Adipose tissue (tissue), 3 donors: ENCODE measurements around the gene LZTR1. TPM values are rescaled to one million over a fixed set of nuclear protein-coding genes. Genes with fewer than 3 reads are reported as not detected.

Experiments
- H3K27ac ChIP-seq: one replicate; pipeline ENCODE4 v1.5.1; 2013; ENCODE audit warnings: low read depth, low read length
- WGBS, 3 donors: extraction: QIAGEN DNeasy Blood & Tissue Kit; methylation state at CpG; one replicate each; pipeline ENCODE4 v1.1.7; 2013; 5-methylcytosine and 5-hydroxymethylcytosine counted together
- polyA plus RNA-seq, 3 donors: library from polyadenylated mRNA; stranded (reverse); fragments of 200-250 nt; gene quantifications; one replicate each; pipeline ENCODE4 v1.2.3, GENCODE V29; 2013
- donor health status: healthy with polysubstance abuse.
- donor health status: Bipolar disorder and iron deficiency.
- donor health status: healthy.

Gene LZTR1
- polyA plus RNA-seq, 3 donors = 19.9 to 38.3 (median 37.0) TPM

DNA sequence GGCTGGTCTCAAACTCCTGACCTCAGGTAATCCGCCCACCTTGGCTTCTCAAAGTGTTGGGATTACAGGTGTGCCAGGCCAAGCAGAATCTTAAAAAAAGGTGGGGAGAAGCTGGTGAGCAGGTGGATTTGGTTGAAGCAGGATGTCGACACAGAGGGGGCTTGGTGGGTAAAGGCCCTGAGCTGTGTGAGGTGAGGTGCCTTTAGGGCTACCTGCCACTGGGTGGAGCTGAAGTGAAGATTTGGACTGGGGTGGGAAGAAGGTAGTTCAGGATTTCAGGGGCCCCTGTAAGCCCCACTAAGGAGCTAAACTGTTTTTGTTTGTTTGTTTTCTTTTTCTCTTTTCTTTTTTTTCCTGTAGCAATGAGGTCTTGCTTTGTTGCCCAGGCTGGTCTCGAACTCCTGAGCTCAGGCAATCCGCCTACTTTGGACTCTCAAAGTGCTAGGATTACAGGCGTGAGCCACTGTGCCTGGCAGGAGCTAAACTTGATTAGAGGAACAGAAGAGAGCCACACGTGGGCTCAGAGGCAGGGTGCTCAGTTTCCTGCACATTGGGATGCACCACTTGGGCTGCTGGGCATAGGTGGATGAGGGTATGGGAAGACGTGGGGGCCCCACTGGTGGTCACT is 38.8 kb downstream of the LZTR1 start:
- WGBS, 3 donors = 55 to 64% (median 63%) methylated on average over 7 of the region's 7 CpGs
- H3K27ac ChIP-seq = no peak overlapping the region

DNA sequence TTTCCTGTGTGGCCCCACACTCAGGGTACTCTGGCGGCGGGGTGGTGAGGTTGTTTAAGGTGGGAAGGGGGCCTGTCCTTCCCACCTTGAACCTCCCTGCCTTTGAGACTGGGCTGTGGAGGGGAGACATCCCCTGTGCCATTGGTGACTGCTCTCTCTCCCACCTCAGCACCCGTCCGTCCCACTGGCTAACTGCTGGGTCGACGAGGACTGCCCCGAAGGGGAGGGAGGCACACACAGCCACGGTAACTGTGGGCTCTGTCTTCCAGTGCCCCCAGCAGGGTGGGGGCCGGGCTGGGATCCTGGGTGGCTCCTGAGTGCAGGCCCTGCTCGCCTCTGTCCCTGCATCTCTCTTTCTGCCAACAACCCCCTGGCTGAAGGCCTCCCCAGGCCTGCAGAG is 40.4 kb downstream of the LZTR1 start:
- 65 to 78% (median 76%) methylated on average over 10 of the region's 10 CpGs for WGBS, 3 donors
- no peak overlapping the region for H3K27ac ChIP-seq

DNA sequence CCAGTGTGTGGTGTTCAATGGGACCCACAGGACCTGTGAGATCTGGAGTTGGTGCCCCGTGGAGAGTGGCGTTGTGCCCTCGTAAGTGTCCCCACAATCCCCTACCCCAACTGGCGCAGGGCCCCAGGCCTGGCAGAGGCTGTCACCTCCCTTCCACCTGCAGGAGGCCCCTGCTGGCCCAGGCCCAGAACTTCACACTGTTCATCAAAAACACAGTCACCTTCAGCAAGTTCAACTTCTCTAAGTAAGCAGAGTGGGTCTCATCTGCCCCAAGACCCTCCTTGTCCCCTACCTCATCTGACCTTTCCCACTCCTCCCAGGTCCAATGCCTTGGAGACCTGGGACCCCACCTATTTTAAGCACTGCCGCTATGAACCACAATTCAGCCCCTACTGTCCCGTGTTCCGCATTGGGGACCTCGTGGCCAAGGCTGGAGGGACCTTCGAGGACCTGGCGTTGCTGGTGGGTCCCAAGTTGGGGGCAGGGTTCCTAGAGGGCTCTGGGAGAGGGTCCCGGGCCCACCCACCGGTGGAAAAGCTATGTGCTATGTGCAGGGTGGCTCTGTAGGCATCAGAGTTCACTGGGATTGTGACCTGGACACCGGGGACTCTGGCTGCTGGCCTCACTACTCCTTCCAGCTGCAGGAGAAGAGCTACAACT is 41.0 kb downstream of the LZTR1 start:
- 71 to 89% (median 86%) methylated on average over 11 to 13 of the region's 13 CpGs for WGBS, 3 donors

DNA sequence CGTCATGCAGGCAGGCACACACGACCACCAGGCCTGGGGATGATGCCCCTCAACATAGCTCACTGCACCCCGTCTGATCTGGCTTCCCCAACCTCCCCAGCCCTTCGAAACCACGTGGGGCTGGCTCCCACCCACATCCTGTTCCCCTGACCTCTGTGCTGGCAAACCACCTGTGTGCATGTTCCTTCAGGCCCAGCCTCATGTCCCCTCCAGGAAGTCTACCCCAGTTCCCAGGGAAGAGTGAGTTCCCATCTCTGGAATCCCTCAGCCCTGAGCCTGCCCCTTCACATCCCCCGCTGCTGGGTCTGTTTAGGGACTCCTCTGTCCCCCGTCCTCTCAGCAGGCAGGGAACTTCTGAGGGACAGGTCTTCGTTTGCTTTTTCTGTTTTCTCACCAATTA is 43.2 kb downstream of the LZTR1 start:
- no peak overlapping the region for H3K27ac ChIP-seq
- 54 to 67% (median 56%) methylated on average over 8 of the region's 8 CpGs for WGBS, 3 donors

More for the DNA sequence above, 41.0 kb downstream of the LZTR1 start:
- no peak overlapping the region for H3K27ac ChIP-seq

DNA sequence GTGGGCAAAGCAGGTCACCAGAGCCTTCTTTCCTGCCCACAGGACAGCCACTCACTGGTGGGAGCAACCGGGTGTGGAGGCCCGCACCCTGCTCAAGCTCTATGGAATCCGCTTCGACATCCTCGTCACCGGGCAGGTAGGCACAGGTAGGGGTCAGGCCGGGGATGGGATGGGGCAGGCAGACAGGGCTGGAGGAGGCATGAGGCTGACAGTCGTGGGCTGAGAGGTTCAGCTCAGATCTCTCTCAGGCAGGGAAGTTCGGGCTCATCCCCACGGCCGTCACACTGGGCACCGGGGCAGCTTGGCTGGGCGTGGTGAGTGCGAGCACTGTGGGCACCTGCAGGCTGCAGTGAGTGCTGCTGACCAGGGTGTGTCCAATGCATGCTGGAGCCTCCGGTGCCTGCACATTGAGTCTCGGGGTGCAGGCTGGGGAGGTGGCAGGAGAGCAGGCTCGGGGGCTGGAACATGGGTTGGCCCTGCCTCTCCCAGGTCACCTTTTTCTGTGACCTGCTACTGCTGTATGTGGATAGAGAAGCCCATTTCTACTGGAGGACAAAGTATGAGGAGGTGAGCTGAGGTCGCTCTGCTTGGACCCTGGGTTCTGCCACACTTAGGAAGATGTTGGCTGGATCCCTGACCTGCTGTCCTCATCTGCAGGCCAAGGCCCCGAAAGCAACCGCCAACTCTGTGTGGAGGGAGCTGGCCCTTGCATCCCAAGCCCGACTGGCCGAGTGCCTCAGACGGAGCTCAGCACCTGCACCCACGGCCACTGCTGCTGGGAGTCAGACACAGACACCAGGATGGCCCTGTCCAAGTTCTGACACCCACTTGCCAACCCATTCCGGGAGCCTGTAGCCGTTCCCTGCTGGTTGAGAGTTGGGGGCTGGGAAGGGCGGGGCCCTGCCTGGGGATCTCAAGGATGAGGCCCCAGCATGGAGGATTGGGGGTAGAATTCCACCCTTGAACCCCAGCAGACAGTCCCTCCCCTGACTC is 44.0 kb downstream of the LZTR1 start:
- 85 to 92% (median 89%) methylated on average over 27 of the region's 27 CpGs for WGBS, 3 donors

DNA sequence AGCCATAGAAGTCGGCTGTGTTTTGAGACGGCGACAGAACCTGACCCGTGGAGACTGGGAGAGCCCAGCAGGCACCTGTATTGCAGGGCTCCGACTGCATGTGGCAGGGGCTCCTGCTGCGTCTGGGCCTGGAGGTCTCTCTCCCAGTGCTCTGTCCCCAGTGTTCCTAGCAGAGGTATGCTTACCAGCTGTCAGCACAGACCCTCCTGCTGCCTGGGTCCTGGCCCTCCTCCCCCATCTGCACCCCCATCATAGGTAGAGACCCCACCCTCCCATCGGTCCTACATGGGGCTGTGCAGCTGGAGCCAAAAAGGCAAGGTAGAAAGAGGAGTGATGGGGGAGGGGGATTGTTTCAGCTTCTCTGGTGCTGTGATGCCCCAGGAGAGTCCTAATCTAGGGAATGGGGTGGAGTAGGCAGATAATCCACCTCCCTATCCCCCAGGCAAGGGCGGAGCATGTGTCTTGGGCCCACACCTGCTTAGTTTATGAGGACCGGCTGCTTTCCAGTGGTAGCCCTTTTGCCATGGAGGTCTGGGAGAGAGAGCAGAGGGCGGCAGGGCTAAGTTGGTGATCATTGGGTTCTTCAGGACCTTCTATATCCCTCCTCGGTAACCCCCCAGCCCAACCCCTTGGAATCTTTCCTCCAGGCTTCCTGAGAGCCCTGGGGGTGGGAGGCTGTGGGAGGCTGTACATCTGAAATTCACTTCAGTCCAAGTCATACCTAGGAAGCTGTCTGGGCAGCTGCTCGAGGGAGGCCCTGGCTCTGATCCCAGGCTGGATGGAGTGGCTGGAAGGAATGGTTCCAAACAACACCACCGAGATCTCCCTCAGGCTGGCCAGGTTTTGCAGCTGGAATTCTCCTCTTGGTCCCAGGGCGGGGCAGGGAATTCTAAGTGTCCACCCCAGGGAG is 44.9 kb downstream of the LZTR1 start:
- no peak overlapping the region for H3K27ac ChIP-seq
- 70 to 75% (median 72%) methylated on average over 14 of the region's 14 CpGs for WGBS, 3 donors

More for the DNA sequence above, 44.0 kb downstream of the LZTR1 start:
- H3K27ac ChIP-seq = no peak overlapping the region

DNA sequence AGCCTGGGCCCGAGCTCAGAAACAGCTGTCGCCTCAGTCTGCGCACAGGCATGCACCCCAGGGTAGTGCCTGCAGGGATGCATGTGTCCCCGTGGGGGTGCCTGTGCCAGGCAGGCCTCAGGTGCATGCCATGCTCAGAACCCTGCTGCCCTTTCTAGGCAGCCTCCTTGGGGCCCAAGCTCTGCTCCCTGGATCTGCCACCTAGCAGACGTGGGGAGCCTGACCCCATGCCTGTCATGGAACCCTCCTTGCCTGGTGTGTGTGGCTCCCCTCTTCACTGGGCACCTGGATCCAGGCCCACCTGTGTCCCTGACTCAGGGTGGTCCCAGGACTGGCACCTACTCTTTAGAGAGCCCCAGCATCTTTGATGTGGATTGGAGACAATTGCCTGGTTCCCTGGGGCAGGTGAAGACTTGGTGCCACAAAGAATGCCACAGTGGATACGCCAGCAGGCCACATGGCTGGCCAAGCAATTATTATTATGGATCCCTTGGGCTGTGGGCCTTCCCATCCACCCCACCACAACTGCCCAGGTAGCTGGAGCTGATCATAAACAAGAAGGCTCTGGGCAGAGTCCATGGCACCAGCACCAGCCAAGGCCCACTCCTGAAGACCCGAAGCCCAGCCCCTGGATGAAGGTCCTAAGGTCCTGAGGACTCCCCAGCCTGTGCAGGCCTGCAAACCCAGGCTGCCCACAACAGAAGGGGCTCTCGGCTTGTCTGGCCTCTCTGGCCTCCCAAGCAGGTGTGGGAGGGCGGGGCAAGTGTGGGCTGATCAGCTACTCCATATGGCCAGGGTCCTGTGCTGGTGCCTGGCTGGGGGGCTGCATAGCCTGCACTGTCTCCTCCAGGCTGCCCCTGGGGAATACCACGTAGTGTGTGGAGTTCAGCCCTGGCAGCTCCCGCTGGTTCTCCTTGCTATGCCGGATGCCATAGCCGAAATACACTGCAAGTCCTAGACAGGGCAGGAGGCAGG is 46.5 kb downstream of the LZTR1 start:
- WGBS, 3 donors = 88 to 92% (median 89%) methylated on average over 13 of the region's 13 CpGs
- no peak overlapping the region for H3K27ac ChIP-seq

DNA sequence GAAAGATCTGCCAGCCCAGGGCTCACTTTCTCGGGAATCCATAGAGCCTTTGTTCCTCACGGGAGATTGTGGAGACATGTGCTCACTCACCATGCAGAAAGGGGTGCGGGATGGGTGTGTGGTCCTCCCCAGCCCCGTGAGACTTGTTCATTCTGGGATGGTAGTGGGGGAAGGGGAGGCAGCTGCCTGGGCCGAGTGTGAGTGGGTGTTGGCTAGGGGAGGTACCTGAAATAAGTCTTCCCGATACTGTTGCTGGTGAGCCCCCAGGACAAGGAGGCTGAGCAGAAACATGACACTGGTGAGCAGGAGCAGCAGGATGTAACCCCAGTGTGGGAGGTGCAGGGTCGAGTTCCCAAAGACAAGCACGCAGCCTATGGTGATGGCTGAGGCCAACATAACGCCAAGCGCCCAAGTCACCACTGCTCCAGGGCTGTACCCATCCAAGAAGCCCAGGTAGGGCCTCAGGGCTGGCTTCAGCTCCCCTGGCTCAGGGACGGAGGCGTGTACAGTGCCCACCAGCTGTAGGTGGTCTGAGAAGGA is 47.5 kb downstream of the LZTR1 start:
- H3K27ac ChIP-seq = no peak overlapping the region
- 68 to 75% (median 70%) methylated on average over 12 of the region's 12 CpGs for WGBS, 3 donors

DNA sequence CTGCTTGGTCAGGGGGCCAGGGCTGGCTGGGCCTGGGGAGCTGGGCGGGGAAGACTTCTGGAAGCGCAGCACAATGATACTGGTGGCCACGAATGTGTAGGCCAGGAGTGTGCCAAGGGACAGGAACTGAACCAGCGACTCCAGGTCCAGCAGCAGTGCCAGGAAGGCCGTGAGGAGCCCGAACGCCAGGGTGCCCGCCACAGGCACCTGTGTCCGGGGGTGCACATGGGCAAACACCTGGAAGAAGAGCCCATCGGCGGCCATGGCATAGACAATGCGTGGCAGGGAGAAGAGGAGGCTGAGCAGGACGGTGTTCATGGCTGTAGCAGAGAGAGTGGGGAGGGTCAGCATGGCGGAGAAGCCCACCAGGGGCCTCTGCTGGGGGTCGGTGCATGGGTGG is 47.9 kb downstream of the LZTR1 start:
- H3K27ac ChIP-seq = no peak overlapping the region
- 85 to 91% (median 88%) methylated on average over 15 of the region's 15 CpGs for WGBS, 3 donors

DNA sequence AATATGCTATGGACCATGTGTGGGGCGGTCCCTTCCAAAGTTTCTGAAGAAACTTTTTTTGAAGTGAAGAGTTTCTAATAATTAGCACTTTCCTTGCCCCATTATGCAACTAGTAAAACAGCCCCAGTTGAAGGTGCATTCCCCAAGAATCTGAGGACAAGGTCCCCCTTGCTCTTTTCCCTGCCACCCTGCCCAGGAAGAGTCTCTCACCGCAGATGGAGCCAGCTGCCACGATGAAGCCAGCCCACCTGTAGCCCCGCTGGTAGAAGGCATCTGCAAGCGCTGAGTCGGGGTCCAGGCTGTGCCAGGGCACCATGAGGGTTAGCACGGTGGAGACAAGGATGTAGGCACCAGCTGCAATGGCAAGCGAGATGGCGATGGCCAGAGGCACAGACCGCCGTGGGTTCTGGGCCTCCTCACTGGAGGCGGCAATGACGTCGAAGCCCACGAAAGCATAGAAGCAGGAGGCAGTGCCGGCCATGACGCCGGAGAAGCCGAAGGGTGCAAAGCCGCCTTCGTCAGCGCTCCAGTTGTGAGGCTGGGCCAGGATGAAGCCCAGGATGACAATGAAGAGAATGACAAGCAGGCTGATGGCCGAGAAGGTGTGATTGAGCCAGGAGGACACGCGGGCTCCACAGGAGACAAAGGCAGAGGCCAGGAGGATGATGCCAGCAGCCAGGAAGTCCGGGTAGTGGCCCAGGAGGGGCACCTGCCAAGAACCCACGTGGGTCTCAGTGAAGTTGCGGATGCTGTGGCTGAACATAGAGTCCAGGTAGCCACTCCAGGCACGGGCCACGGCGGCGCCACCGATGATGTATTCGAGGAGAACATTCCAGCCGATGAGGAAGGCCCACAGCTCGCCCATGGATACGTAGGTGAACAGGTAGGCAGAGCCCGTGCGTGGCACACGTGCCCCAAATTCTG is 48.8 kb downstream of the LZTR1 start:
- WGBS, 3 donors = 90 to 95% (median 94%) methylated on average over 40 of the region's 40 CpGs
- H3K27ac ChIP-seq = no peak overlapping the region

DNA sequence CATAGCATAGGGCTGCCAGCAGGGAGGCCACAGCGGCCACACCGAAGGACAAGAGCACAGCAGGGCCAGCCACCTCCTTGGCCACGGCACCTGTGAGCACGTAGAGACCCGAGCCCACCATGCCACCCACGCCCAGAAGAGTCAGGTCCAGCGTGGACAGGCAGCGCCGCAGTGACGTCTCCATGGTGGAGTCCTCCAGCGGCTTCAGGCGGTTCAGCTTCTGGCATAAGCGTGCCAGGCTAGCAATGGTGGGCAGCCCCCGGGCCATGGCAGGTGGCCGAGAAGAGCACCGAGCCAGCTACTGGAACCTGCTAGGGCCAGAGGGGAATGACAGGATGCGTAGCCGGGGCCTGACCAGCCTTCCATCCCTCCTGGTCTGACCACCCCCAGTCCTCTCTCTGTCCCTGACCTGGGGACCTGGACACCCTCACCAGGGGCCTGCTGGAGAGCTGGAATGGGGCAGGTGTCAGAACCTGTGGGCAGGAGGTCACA is 49.5 kb downstream of the LZTR1 start:
- 89 to 90% (median 89%) methylated on average over 18 of the region's 18 CpGs for WGBS, 3 donors
- no peak overlapping the region for H3K27ac ChIP-seq

DNA sequence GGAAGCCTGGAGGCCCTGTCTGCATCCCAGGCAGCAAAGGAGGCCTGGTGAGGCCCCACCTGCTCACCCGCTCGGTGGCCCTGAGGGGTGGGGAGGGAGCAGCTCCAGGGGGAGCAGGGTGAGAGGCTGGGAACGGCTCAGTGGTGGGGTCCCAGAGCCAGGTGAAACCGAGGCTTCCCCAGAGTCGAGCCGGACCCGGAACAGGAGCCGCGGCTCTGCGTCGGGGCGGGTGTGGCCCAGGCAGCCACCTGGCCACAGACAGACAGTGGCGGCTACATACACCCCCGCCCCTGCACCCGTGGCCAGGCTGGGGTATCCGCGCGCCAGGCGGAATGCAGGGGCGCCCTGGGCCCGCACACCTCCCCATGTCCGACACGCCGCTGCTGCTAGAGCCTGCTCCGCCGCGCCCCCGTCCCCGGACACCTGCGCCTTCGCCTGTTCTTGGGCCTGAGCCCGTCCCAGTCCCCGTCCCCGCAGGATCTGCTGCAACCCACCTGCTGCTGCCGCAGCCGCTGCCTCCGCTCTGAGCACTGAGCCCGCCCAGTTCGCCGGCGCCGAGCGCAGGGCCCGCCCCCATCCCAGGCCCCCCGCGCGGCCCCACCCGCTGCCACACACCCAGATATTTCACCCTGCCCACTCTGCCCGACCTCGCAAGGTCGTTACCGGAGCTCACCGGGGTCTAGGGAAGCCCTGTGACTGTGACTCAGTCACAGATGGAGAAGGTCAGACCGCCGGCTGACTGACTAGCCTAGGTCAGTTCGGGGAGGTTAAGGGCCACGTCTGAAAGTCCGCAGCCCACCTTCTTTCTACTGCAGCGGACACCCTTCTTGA is 50.2 kb downstream of the LZTR1 start, which contains the start of gene SLC7A4:
SLC7A4 (minus strand) TSS at position 525 of the 831 bp plus-strand sequence. CDS start 749 bp downstream, outside the sequence.
- WGBS, 3 donors = 7 to 8% (median 7%) methylated on average over 52 to 59 of the region's 59 CpGs
- no peak within 1 kb of the TSS for H3K27ac ChIP-seq

DNA sequence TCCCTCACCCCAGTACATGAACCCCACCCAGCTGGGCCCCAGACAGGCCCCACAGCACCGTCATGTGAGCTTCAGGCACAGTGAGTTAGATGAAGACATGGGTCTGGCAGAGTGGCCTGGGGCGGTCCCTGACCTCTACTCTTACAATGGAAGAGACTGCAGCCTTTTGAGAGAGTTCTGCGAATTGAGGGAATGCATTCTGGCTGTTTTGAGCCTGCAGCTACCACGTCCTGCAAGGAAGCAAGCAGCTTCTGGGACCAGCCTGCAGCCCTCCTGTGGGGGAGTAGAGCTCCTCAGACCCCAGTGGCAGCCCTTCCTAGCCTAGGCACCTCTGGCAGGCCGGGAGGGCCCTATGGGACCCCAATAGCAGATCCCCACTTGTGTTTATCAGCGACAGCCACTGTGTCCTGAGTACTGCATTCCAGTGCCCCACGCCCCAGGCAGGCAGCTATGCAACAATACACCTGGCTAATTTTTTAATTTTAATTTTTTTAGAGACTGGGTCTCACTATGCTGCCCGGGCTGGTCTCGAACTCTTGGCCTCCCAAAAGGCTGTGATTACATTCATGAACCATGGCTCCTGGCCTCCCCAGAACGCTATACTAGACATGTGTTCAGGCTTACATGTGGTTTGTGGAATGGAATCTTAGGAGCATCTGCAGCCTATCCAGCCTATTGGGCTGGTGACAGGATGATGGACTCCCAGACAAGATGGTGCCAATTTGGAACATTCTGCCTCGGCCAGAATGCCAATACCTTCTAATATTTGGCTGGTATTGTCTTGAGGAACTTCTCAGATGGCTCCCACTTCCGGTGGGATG is 51.0 kb downstream of the LZTR1 start:
- 74 to 83% (median 82%) methylated on average over 12 of the region's 12 CpGs for WGBS, 3 donors

DNA sequence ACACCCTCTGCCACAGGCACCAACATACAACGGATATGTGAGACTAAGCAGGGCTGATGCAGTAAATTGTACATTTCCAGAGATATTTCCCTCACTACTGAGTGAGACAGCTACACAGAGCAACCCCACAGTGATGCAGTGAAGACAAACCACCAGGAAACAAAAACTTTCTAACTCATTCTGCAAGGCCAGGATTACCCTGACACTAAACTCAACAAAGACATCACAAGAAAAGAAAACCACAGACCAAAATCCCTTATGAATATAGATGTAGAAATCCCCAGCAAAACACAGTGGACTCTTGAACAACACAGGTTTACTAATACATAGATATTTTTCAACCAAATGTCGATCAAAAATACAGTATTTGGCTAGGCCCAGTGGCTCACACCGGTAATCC is 51.8 kb downstream of the LZTR1 start:
- 86 to 91% (median 90%) methylated on average over 3 of the region's 3 CpGs for WGBS, 3 donors
- no peak overlapping the region for H3K27ac ChIP-seq

More for the DNA sequence above, 51.0 kb downstream of the LZTR1 start:
- H3K27ac ChIP-seq = no peak overlapping the region
